ENCODE results near the gene RPS6KA6.
"Not testable (repeated sequence)": the region's sequence is repeated elsewhere in the genome, so short reads cannot be mapped to it uniquely, and the experiment has no call there.

RPS6KA6 gene

GRCh38 chrX:84133023-84133422 is 55.0 kb downstream of the RPS6KA6 start:
- no peak overlapping the region for H3K4me3 Mint-ChIP-seq
- no peaks in the 10 kb centered on the region for H3K4me1 Mint-ChIP-seq (ENCODE audit: low read depth)
- H3K9me3 Mint-ChIP-seq (ENCODE audit: low read depth) = no peaks in the 10 kb centered on the region
- no peaks in the 10 kb centered on the region for H3K27me3 Mint-ChIP-seq
- H3K27ac Mint-ChIP-seq = no peak overlapping the region
- H3K36me3 Mint-ChIP-seq = no peaks in the 10 kb centered on the region

DNA sequence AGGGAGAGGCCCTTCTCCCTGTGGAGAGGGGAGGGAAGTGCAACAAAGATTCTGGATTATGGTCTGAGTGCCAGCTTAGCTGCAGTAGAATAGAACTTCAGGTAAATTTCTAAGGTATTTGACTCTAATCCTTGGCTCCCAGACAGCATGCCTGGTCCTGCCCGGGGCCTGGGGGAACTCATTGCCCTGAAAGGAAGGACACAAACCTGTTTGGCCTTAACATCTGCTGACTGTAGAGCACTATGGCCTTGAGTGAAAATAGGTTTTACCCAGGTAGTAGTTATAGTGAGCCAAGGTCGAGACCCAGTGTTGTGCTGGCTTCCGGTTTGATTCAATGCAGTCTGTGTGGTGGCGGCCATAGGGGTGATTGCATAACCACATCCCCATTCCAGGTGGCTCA is 64.4 kb downstream of the RPS6KA6 start:
- no peak overlapping the region for H3K27ac Mint-ChIP-seq
- no peaks in the 10 kb centered on the region for H3K36me3 Mint-ChIP-seq
- H3K9me3 Mint-ChIP-seq (ENCODE audit: low read depth) = peaks cover 6% of the 10 kb centered on the region
- H3K4me3 Mint-ChIP-seq = no peak overlapping the region
- no peaks in the 10 kb centered on the region for H3K4me1 Mint-ChIP-seq (ENCODE audit: low read depth)
- H3K27me3 Mint-ChIP-seq = no peaks in the 10 kb centered on the region

GRCh38 chrX:84118769-84119168 is 69.2 kb downstream of the RPS6KA6 start:
- Mint-ChIP-seq H3K4me1 (ENCODE audit: low read depth) (no peaks in the 10 kb centered on the region), H3K27ac (no peak overlapping the region), H3K4me3 (no peak overlapping the region), H3K36me3 (no peaks in the 10 kb centered on the region), H3K27me3 (no peaks in the 10 kb centered on the region), H3K9me3 (ENCODE audit: low read depth) (peaks cover 4% of the 10 kb centered on the region)

- Mint-ChIP-seq H3K36me3 (no peaks in the 10 kb centered on the region), H3K27ac (no peak overlapping the region), H3K9me3 (ENCODE audit: low read depth) (peaks cover 4% of the 10 kb centered on the region), H3K4me1 (ENCODE audit: low read depth) (no peaks in the 10 kb centered on the region), H3K4me3 (no peak overlapping the region), H3K27me3 (no peaks in the 10 kb centered on the region)
Observed at GRCh38 chrX:84118315-84118714, 69.7 kb downstream of the RPS6KA6 start.

GRCh38 chrX:84108584-84108983 is 79.4 kb downstream of the RPS6KA6 start:
- peaks cover 6% of the 10 kb centered on the region for H3K9me3 Mint-ChIP-seq (ENCODE audit: low read depth)
- H3K4me3 Mint-ChIP-seq = no peak overlapping the region
- no peaks in the 10 kb centered on the region for H3K36me3 Mint-ChIP-seq
- H3K27ac Mint-ChIP-seq = no peak overlapping the region
- no peaks in the 10 kb centered on the region for H3K4me1 Mint-ChIP-seq (ENCODE audit: low read depth)
- no peaks in the 10 kb centered on the region for H3K27me3 Mint-ChIP-seq

DNA sequence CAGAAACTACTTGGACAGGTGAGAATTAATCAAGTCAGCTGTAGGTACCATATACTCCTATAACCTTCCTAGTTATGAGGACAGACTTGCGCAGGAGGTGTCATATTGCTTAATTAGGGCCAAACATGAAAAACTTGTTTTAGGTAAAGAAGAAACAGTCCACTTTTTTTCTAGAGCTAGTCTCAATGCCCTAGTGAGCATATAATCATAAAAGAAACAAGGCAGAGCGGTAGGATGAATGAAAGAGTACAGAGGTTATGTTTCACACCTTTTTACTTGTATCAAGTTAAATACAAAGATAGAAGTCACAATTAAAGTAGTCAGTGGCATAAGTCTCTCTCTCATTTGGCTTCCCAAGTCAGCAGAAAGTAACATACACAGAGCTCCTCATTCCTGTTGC is 88.9 kb downstream of the RPS6KA6 start:
- H3K9me3 Mint-ChIP-seq (ENCODE audit: low read depth) = no peaks in the 10 kb centered on the region

GRCh38 chrX:84079479-84080197 is 108.4 kb downstream of the RPS6KA6 start:
- H3K9me3 Mint-ChIP-seq (ENCODE audit: low read depth); H3K4me3 Mint-ChIP-seq; H3K36me3 Mint-ChIP-seq; H3K27me3 Mint-ChIP-seq; H3K4me1 Mint-ChIP-seq (ENCODE audit: low read depth); H3K27ac Mint-ChIP-seq: not testable (repeated sequence)

More for the DNA sequence above, 88.9 kb downstream of the RPS6KA6 start:
- no peaks in the 10 kb centered on the region for H3K36me3 Mint-ChIP-seq
- no peaks in the 10 kb centered on the region for H3K27me3 Mint-ChIP-seq
- no peak overlapping the region for H3K4me3 Mint-ChIP-seq
- H3K4me1 Mint-ChIP-seq (ENCODE audit: low read depth) = no peaks in the 10 kb centered on the region
- H3K27ac Mint-ChIP-seq = no peak overlapping the region

GRCh38 chrX:84078991-84079390 is 109.0 kb downstream of the RPS6KA6 start:
- Mint-ChIP-seq H3K27me3 (no peaks in the 10 kb centered on the region), H3K27ac (no peak overlapping the region), H3K4me3 (no peak overlapping the region), H3K9me3 (ENCODE audit: low read depth) (no peaks in the 10 kb centered on the region), H3K36me3 (no peaks in the 10 kb centered on the region), H3K4me1 (ENCODE audit: low read depth) (no peaks in the 10 kb centered on the region)

DNA sequence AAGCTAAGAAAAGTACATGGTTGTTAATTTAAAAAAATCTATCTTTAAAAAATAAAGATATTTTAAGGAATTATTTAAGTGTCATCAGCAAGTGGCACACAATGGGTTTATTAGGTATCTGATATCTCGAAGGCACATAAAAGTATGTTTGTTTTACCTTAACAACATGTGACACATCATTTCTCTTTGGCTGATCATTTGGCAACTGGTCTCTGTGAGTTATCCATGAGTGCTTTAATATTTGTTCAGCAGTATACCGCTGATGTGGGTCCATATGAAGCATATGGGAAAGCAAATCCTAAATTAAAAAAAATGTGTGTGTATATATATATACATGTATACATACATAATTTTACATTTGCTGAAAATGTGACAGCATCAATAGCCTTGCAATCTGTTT is 123.2 kb downstream of the RPS6KA6 start:
- Mint-ChIP-seq H3K4me1 (ENCODE audit: low read depth) (no peaks in the 10 kb centered on the region), H3K4me3 (no peak overlapping the region), H3K27me3 (no peaks in the 10 kb centered on the region), H3K9me3 (ENCODE audit: low read depth) (no peaks in the 10 kb centered on the region), H3K36me3 (no peaks in the 10 kb centered on the region), H3K27ac (no peak overlapping the region)

- Mint-ChIP-seq H3K4me1 (ENCODE audit: low read depth) (no peaks in the 10 kb centered on the region), H3K27me3 (no peaks in the 10 kb centered on the region), H3K27ac (no peak overlapping the region), H3K9me3 (ENCODE audit: low read depth) (no peaks in the 10 kb centered on the region), H3K36me3 (no peaks in the 10 kb centered on the region), H3K4me3 (no peak overlapping the region)
Observed at GRCh38 chrX:84064164-84064563, 123.8 kb downstream of the RPS6KA6 start.

DNA sequence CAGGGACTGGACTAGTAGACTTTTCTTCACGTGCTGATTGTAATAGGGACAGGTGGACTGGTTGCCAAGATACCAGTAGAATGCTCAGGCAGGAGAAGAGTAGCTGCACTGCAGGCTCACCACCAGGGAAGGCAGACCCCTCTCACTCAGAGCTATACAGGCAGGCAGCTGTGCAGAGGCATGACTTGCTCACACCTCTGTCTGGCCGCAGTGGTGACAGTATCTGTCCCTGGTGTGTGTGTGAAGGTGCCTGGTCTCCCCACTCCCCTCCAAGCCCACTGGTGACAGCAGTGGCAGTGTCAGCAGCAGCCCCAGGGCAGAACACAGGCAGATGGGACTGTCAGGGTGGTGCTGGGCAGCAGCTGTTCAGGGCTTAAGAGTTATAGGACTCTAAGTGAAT is 140.7 kb downstream of the RPS6KA6 start:
- H3K4me1 Mint-ChIP-seq (ENCODE audit: low read depth) = no peaks in the 10 kb centered on the region
- no peaks in the 10 kb centered on the region for H3K36me3 Mint-ChIP-seq
- H3K9me3 Mint-ChIP-seq (ENCODE audit: low read depth) = no peaks in the 10 kb centered on the region
- no peaks in the 10 kb centered on the region for H3K27me3 Mint-ChIP-seq
- H3K4me3 Mint-ChIP-seq = no peak overlapping the region
- H3K27ac Mint-ChIP-seq = no peak overlapping the region

- no peak overlapping the region for H3K27ac Mint-ChIP-seq
- H3K4me1 Mint-ChIP-seq (ENCODE audit: low read depth) = no peaks in the 10 kb centered on the region
- no peaks in the 10 kb centered on the region for H3K9me3 Mint-ChIP-seq (ENCODE audit: low read depth)
- H3K27me3 Mint-ChIP-seq = no peaks in the 10 kb centered on the region
- no peak overlapping the region for H3K4me3 Mint-ChIP-seq
- H3K36me3 Mint-ChIP-seq = no peaks in the 10 kb centered on the region
Observed at GRCh38 chrX:84046403-84046984, 141.5 kb downstream of the RPS6KA6 start.

- Mint-ChIP-seq H3K36me3 (no peaks in the 10 kb centered on the region), H3K4me1 (ENCODE audit: low read depth) (no peaks in the 10 kb centered on the region), H3K9me3 (ENCODE audit: low read depth) (no peaks in the 10 kb centered on the region), H3K27me3 (no peaks in the 10 kb centered on the region), H3K27ac (no peak overlapping the region), H3K4me3 (no peak overlapping the region)
Observed at GRCh38 chrX:84044051-84044450, 143.9 kb downstream of the RPS6KA6 start.
